Measurements from ENCODE around the gene TGM2. TPM values are rescaled to one million over a fixed set of nuclear protein-coding genes. Genes with fewer than 3 reads are reported as not detected.

TGM2 gene
- total RNA-seq, 4 donors from 2014 or later, result 2.8 to 33.2 (median 11.5) TPM

- intact Hi-C loops (cut with DNase I), result no loop called here
- H3K4me1 ChIP-seq, result peaks cover 0 to 30% (median 0%) of the 10 kb centered on the region in 3 donors
- H3K27ac ChIP-seq, result no peak overlapping the region
- TF ChIP-seq CTCF (IDR thresholded peaks at IDR 0.05), result no peak
- TF ChIP-seq POLR2A (IDR thresholded peaks at IDR 0.05), result no peak
- no peaks in the 10 kb centered on the region for H3K27me3 ChIP-seq
- H3K9me3 ChIP-seq, result no peaks in the 10 kb centered on the region
- no peaks in the 10 kb centered on the region for H3K36me3 ChIP-seq
- H3K4me3 ChIP-seq, result no peak overlapping the region
- no peak for DNase-seq
- WGBS, 2 donors, result 24 to 44% methylated on average over 8 of the region's 8 CpGs
These were observed 19.0 kb upstream of the TGM2 start for GRCh38 chr20:38184101-38184500.

GRCh38 chr20:38181971-38182370 lies 16.9 kb upstream of the TGM2 start:
- 78 to 90% methylated on average over 3 of the region's 3 CpGs for WGBS, 2 donors
- no peak for TF ChIP-seq CTCF (IDR thresholded peaks at IDR 0.05)
- no peak for TF ChIP-seq POLR2A (IDR thresholded peaks at IDR 0.05)
- no peak overlapping the region for H3K27ac ChIP-seq
- no peaks in the 10 kb centered on the region for H3K27me3 ChIP-seq
- intact Hi-C loops (cut with DNase I), result no loop called here
- no peak overlapping the region for H3K4me3 ChIP-seq
- no peaks in the 10 kb centered on the region for H3K9me3 ChIP-seq
- no peaks in the 10 kb centered on the region for H3K36me3 ChIP-seq
- DNase-seq, result no peak
- peaks cover 0 to 24% (median 0%) of the 10 kb centered on the region in 3 donors for H3K4me1 ChIP-seq

- peaks cover 0 to 22% (median 0%) of the 10 kb centered on the region in 3 donors for H3K4me1 ChIP-seq
- H3K27me3 ChIP-seq, result no peaks in the 10 kb centered on the region
- intact Hi-C loops (cut with DNase I), result no loop called here
- TF ChIP-seq POLR2A (IDR thresholded peaks at IDR 0.05) (no peak), CTCF (IDR thresholded peaks at IDR 0.05) (no peak)
- H3K36me3 ChIP-seq, result no peaks in the 10 kb centered on the region
- 50 to 55% methylated on average over 5 to 7 of the region's 7 CpGs for WGBS, 2 donors
- H3K4me3 ChIP-seq, result no peak overlapping the region
- H3K27ac ChIP-seq, result no peak overlapping the region
- DNase-seq, result no peak
- H3K9me3 ChIP-seq, result no peaks in the 10 kb centered on the region
These were observed 16.2 kb upstream of the TGM2 start for GRCh38 chr20:38181207-38181801.

- 15 to 37% methylated on average over 4 to 5 of the region's 5 CpGs for WGBS, 2 donors
- no peaks in the 10 kb centered on the region for H3K9me3 ChIP-seq
- no peak for DNase-seq
- peaks cover 0 to 22% (median 0%) of the 10 kb centered on the region in 3 donors for H3K4me1 ChIP-seq
- no peaks in the 10 kb centered on the region for H3K36me3 ChIP-seq
- intact Hi-C loops (cut with DNase I), result no loop called here
- no peaks in the 10 kb centered on the region for H3K27me3 ChIP-seq
- no peak overlapping the region for H3K4me3 ChIP-seq
- TF ChIP-seq POLR2A (IDR thresholded peaks at IDR 0.05), result no peak
- no peak for TF ChIP-seq CTCF (IDR thresholded peaks at IDR 0.05)
- no peak overlapping the region for H3K27ac ChIP-seq
These were observed 15.7 kb upstream of the TGM2 start for GRCh38 chr20:38180781-38181180.

GRCh38 chr20:38179846-38180245 lies 14.8 kb upstream of the TGM2 start:
- Histone ChIP-seq H3K4me1 (peaks cover 0 to 22% (median 0%) of the 10 kb centered on the region in 3 donors), H3K4me3 (no peak overlapping the region), H3K27ac (no peak overlapping the region), H3K36me3 (no peaks in the 10 kb centered on the region), H3K27me3 (no peaks in the 10 kb centered on the region), H3K9me3 (no peaks in the 10 kb centered on the region)
- DNase-seq, result no peak
- 67 to 73% methylated on average over 6 of the region's 6 CpGs for WGBS, 2 donors
- intact Hi-C loops (cut with DNase I), result no loop called here
- TF ChIP-seq CTCF (IDR thresholded peaks at IDR 0.05) (no peak), POLR2A (IDR thresholded peaks at IDR 0.05) (no peak)

All from esophagus squamous epithelium (tissue), 5 donors.